H9 (cell line): ENCODE results near the gene CTDSP2. TPM values are rescaled to one million over a fixed set of nuclear protein-coding genes. Genes with fewer than 3 reads are reported as not detected.
A peak's percentile ranks its signal among the peaks of the same experiment; 100 is the strongest.

Experiments used
- DNase-seq: peaks from one replicate; pipeline ENCODE4 v3.0.0-alpha.2; 2017
- H2AFZ ChIP-seq: one replicate; pipeline ENCODE4 v1.6.1; 2013; ENCODE audit warnings: mild to moderate bottlenecking, low read length, control low read depth, moderate library complexity
- H2AK5ac ChIP-seq: 2 replicates; pipeline ENCODE4 v1.6.1; 2013; ENCODE audit warnings: low read length, control low read depth, mixed read lengths; ENCODE audit not compliant: insufficient read length
- H2BK120ac ChIP-seq: one replicate; pipeline ENCODE4 v1.6.1; 2013; ENCODE audit warnings: low read depth, mild to moderate bottlenecking, low read length, control low read depth, inconsistent platforms; ENCODE audit not compliant: poor library complexity, severe bottlenecking
- H2BK12ac ChIP-seq: 2 replicates; pipeline ENCODE4 v1.6.1; 2013; ENCODE audit warnings: low read length, control low read depth, mixed read lengths, low read depth; ENCODE audit not compliant: insufficient read length
- H2BK15ac ChIP-seq: 2 replicates; pipeline ENCODE4 v1.6.1; 2013; ENCODE audit warnings: low read depth, low read length, control low read depth
- H2BK20ac ChIP-seq: one replicate; pipeline ENCODE4 v1.6.1; 2013; ENCODE audit warnings: low read depth, mild to moderate bottlenecking, low read length, control low read depth, inconsistent platforms; ENCODE audit not compliant: poor library complexity, severe bottlenecking
- H2BK5ac ChIP-seq: 2 replicates; pipeline ENCODE4 v1.6.1; 2013; ENCODE audit warnings: low read length, control low read depth, mixed read lengths; ENCODE audit not compliant: insufficient read length
- H3K14ac ChIP-seq: 2 replicates; pipeline ENCODE4 v1.6.1; 2013; ENCODE audit warnings: low read length, control low read depth; ENCODE audit not compliant: insufficient read depth
- H3K18ac ChIP-seq: 2 replicates; pipeline ENCODE4 v1.6.1; 2013; ENCODE audit warnings: low read depth, mild to moderate bottlenecking, mixed read lengths, low read length, control low read depth; ENCODE audit not compliant: insufficient read length
- H3K23ac ChIP-seq: 2 replicates; pipeline ENCODE4 v1.6.1; 2013; ENCODE audit warnings: low read length, control low read depth, mixed read lengths, low read depth; ENCODE audit not compliant: insufficient read length
- H3K23me2 ChIP-seq: 2 replicates; pipeline ENCODE4 v1.6.1; 2013; ENCODE audit warnings: low read depth, mild to moderate bottlenecking, mixed read lengths, low read length, control low read depth; ENCODE audit not compliant: insufficient read length, poor library complexity, severe bottlenecking
- H3K27ac ChIP-seq: 2 replicates; pipeline ENCODE4 v1.5.1; 2013; ENCODE audit warnings: low read length, control low read depth, mixed read lengths, low read depth; ENCODE audit not compliant: insufficient read length
- H3K27me3 ChIP-seq: 2 replicates; pipeline ENCODE4 v1.6.1; 2013; ENCODE audit warnings: low read length, control low read depth, inconsistent platforms; ENCODE audit not compliant: insufficient read depth
- H3K4ac ChIP-seq: 2 replicates; pipeline ENCODE4 v1.6.1; 2013; ENCODE audit warnings: low read depth, mild to moderate bottlenecking, control low read depth, inconsistent platforms, low read length, moderate library complexity
- H3K4me1 ChIP-seq: 2 replicates; pipeline ENCODE4 v1.6.1; 2013; ENCODE audit warnings: low read length, control low read depth, inconsistent platforms; ENCODE audit not compliant: insufficient read depth
- H3K4me2 ChIP-seq: 2 replicates; pipeline ENCODE4 v1.6.1; 2013; ENCODE audit warnings: low read length, control low read depth, mixed read lengths; ENCODE audit not compliant: insufficient read length, insufficient read depth
- H3K56ac ChIP-seq: 2 replicates; pipeline ENCODE4 v1.6.1; 2013; ENCODE audit warnings: low read depth, mild to moderate bottlenecking, mixed read lengths, low read length, control low read depth; ENCODE audit not compliant: insufficient read length
- H3K79me1 ChIP-seq: 2 replicates; pipeline ENCODE4 v1.6.1; 2013; ENCODE audit warnings: low read depth, mild to moderate bottlenecking, moderate library complexity, low read length, control low read depth, inconsistent platforms; ENCODE audit not compliant: insufficient read depth, poor library complexity, severe bottlenecking
- H3K79me2 ChIP-seq: 2 replicates; pipeline ENCODE4 v1.6.1; 2013; ENCODE audit warnings: low read length, control low read depth, inconsistent platforms; ENCODE audit not compliant: insufficient read depth
- H3K9ac ChIP-seq: 2 replicates; pipeline ENCODE4 v1.6.1; 2013; ENCODE audit warnings: low read length, control low read depth, mixed read lengths; ENCODE audit not compliant: insufficient read length; ENCODE audit errors: extremely low read depth
- H3K9me3 ChIP-seq: one replicate; pipeline ENCODE4 v1.6.1; 2013; ENCODE audit warnings: low read depth, low read length, inconsistent platforms; ENCODE audit not compliant: control insufficient read depth
- H3T11ph ChIP-seq: one replicate; pipeline ENCODE4 v1.6.1; 2013; ENCODE audit warnings: mild to moderate bottlenecking, low read length, control low read depth, inconsistent platforms
- H4K20me1 ChIP-seq: one replicate; pipeline ENCODE4 v1.6.1; 2013; ENCODE audit not compliant: control insufficient read depth, insufficient read length, insufficient read depth
- H4K5ac ChIP-seq: 2 replicates; pipeline ENCODE4 v1.6.1; 2013; ENCODE audit warnings: low read depth, mild to moderate bottlenecking, mixed read lengths, low read length, control low read depth; ENCODE audit not compliant: insufficient read length
- H4K8ac ChIP-seq: replicated peaks from 2 replicates; pipeline ENCODE4 v1.6.1; 2013; ENCODE audit warnings: low read length, control low read depth, mixed read lengths, low read depth; ENCODE audit not compliant: insufficient read length
- H4K91ac ChIP-seq: 2 replicates; pipeline ENCODE4 v1.6.1; 2013; ENCODE audit warnings: low read depth, mild to moderate bottlenecking, moderate library complexity, mixed read lengths, low read length, control low read depth; ENCODE audit not compliant: insufficient read length
- H3K27ac Mint-ChIP-seq, 3 experiments: 2 replicates in 2 of 3; 3 replicates in 1 of 3; pipeline ENCODE4 v1.8.0; 2020 to 2021; ENCODE audit warnings: mixed read lengths in 3 of 3, mild to moderate bottlenecking in 1 of 3, moderate library complexity in 1 of 3
- H3K27me3 Mint-ChIP-seq: 2 replicates; pipeline ENCODE4 v1.8.0; 2021; ENCODE audit warnings: low read depth, mild to moderate bottlenecking, moderate library complexity, mixed read lengths
- H3K36me3 Mint-ChIP-seq, 3 experiments: 2 replicates in 2 of 3; 3 replicates in 1 of 3; pipeline ENCODE4 v1.8.0; 2020 to 2021; ENCODE audit warnings: low read depth in 3 of 3, mixed read lengths in 3 of 3; ENCODE audit not compliant: insufficient read depth in 1 of 3
- H3K4me1 Mint-ChIP-seq, 2 experiments: 2 replicates each; pipeline ENCODE4 v1.8.0; 2020; ENCODE audit warnings: mixed read lengths in 2 of 2
- H3K4me3 Mint-ChIP-seq, 2 experiments: 2 replicates in 1 of 2; 3 replicates in 1 of 2; pipeline ENCODE4 v1.8.0; 2020 to 2021; ENCODE audit warnings: mild to moderate bottlenecking in 2 of 2, mixed read lengths in 2 of 2, moderate library complexity in 1 of 2
- H3K9me3 Mint-ChIP-seq, 2 experiments: 2 replicates in 1 of 2; 3 replicates in 1 of 2; pipeline ENCODE4 v1.8.0; 2020; ENCODE audit warnings: mild to moderate bottlenecking in 2 of 2, mixed read lengths in 2 of 2, moderate library complexity in 1 of 2
- CTCF ChIP-seq: fragments of 200-600 bp; sonication (generic); conservative IDR thresholded peaks from 3 replicates; pipeline ENCODE4 v1.8.0; 2021; ENCODE audit warnings: antibody characterized with exemption, mild to moderate bottlenecking
- WGBS: extraction: QIAGEN DNeasy Blood & Tissue Kit; methylation state at CpG from one replicate; pipeline ENCODE4 v1.1.7; 2013; ENCODE audit warnings: missing lambda C conversion rate, low lambda C conversion rate, mixed read lengths; ENCODE audit not compliant: insufficient read length; ENCODE audit errors: extremely low coverage; 5-methylcytosine and 5-hydroxymethylcytosine counted together
- total RNA-seq: library from RNA; stranded (reverse); gene quantifications from 2 replicates; pipeline ENCODE4 v1.2.1, GENCODE V29; 2021

Gene CTDSP2
- total RNA-seq, 1 experiment from 2014 or later: 103 TPM

DNA sequence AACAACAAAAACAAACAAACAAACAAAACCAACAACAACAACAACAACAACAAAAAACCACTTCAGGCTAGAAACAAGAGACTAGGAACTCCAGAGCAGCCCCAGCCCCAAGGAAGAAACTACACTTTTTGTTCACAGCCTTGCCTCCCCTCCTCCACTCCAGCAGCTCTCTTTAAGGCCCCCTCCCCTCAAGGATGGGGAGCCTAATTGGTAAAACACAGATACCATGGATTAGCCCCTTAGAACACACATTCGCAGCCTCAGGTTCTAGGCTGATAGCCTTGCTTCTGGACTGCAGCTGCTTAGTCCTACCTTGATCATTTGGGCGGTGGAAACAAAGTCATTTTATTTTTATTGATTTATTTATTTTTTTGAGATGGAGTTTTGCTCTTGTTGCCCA lies 16.1 kb downstream of the CTDSP2 start:
- Mint-ChIP-seq H3K27me3 (no peaks in the 10 kb centered on the region), H3K4me3 (0 out of 5 replicates have a peak overlapping the region, but pooled peaks of 1 of the 2 experiments have one; percentile 14), H3K9me3 (no peaks in the 10 kb centered on the region), H3K4me1 (peaks cover 28 to 41% of the 10 kb centered on the region in 2 experiments), H3K36me3 (peaks cover 27 to 42% (median 40%) of the 10 kb centered on the region in 3 experiments), H3K27ac (peak overlapping the region; percentile 84 to 85 (median 85); a peak in 5 of 7 replicates)
- H2BK15ac ChIP-seq: no peak overlapping the region
- H3K56ac ChIP-seq: no peak overlapping the region
- H3K79me2 ChIP-seq: peaks cover 13% of the 10 kb centered on the region; the same call in 1 of the 2 replicates
- H3K4me2 ChIP-seq: no peak overlapping the region
- peaks cover 6% of the 10 kb centered on the region for H3K79me1 ChIP-seq
- H3K23me2 ChIP-seq: no peaks in the 10 kb centered on the region
- no peak overlapping the region for H2BK20ac ChIP-seq
- H3K27me3 ChIP-seq: no peaks in the 10 kb centered on the region
- H3K18ac ChIP-seq: no peak overlapping the region
- no peaks in the 10 kb centered on the region for H4K20me1 ChIP-seq
- no peak for DNase-seq
- H4K91ac ChIP-seq: no peak overlapping the region
- peaks cover 12% of the 10 kb centered on the region; the same call in 1 of the 2 replicates for H3K4me1 ChIP-seq
- no peak overlapping the region for H2AFZ ChIP-seq
- H4K5ac ChIP-seq: no peak overlapping the region
- no peak overlapping the region for H3K23ac ChIP-seq
- no CpG with 5 or more reads among the region's 2 CpGs for WGBS
- H3K27ac ChIP-seq: no peak overlapping the region
- no peak overlapping the region for H2BK5ac ChIP-seq
- no peaks in the 10 kb centered on the region for H3K9me3 ChIP-seq
- no peak overlapping the region for H2BK120ac ChIP-seq
- H2BK12ac ChIP-seq: no peak overlapping the region
- TF ChIP-seq CTCF: no peak
- H4K8ac ChIP-seq: no peak overlapping the region
- no peak overlapping the region for H3K14ac ChIP-seq
- no peak overlapping the region for H3K4ac ChIP-seq
- no peak overlapping the region for H3T11ph ChIP-seq
- H2AK5ac ChIP-seq: no peak overlapping the region
- no peak overlapping the region for H3K9ac ChIP-seq
